A673 (cell line): ENCODE measurements around the gene SNX12. TPM values are rescaled to one million over a fixed set of nuclear protein-coding genes. Genes with fewer than 3 reads are reported as not detected.

Experiments
- BruUV-seq: library from RNA; stranded (reverse); fragments of 400-500 nt; replicated peaks from 2 replicates; lab custom pipeline; 2021; lab: Mats Ljungman, UMichigan
- CTCF ChIA-PET: fragments of 300-600 bp; sonication (Branson Sonifier 250); formaldehyde crosslinking; loops from one replicate; lab custom pipeline; 2022; ENCODE audit warnings: antibody characterized with exemption; lab: Charles Lee
- POLR2A ChIA-PET: fragments of 300-600 bp; sonication (Branson Sonifier 250); formaldehyde crosslinking; loops from one replicate; lab custom pipeline; 2022; ENCODE audit warnings: antibody characterized with exemption; ENCODE audit not compliant: low non-redundant PET; lab: Charles Lee
- DNase-seq: peaks from one replicate; pipeline ENCODE4 v3.0.0-alpha.2; 2015; ENCODE audit warnings: low spot score
- H3K27ac ChIP-seq: fragments of 200-600 bp; sonication (generic); 2 replicates; pipeline ENCODE4 v1.5.1; 2016; ENCODE audit warnings: mixed run types, low read depth, mild to moderate bottlenecking, mixed read lengths, antibody characterized with exemption, low read length; ENCODE audit not compliant: poor library complexity, severe bottlenecking
- H3K27me3 ChIP-seq: fragments of 200-600 bp; sonication (generic); replicated peaks from 2 replicates; pipeline ENCODE4 v1.6.1; 2017; ENCODE audit warnings: mixed run types, low read depth, mild to moderate bottlenecking, mixed read lengths, antibody characterized with exemption, low read length; ENCODE audit not compliant: insufficient read depth, poor library complexity
- H3K36me3 ChIP-seq: fragments of 200-600 bp; sonication (generic); 2 replicates; pipeline ENCODE4 v1.6.1; 2016; ENCODE audit warnings: mixed run types, mild to moderate bottlenecking, mixed read lengths, antibody characterized with exemption, low read length; ENCODE audit not compliant: insufficient read depth, poor library complexity, severe bottlenecking
- H3K4me1 ChIP-seq: fragments of 200-600 bp; sonication (generic); 2 replicates; pipeline ENCODE4 v1.6.1; 2017; ENCODE audit warnings: mixed run types, mild to moderate bottlenecking, mixed read lengths, antibody characterized with exemption, low read length; ENCODE audit not compliant: insufficient read depth, poor library complexity, severe bottlenecking
- H3K4me3 ChIP-seq: fragments of 200-600 bp; sonication (generic); 2 replicates; pipeline ENCODE4 v1.5.1; 2016; ENCODE audit warnings: low read depth, mixed run types, mild to moderate bottlenecking, mixed read lengths, low read length; ENCODE audit not compliant: poor library complexity, severe bottlenecking
- H3K9me3 ChIP-seq: fragments of 200-600 bp; sonication (generic); 2 replicates; pipeline ENCODE4 v1.6.1; 2016; ENCODE audit warnings: mixed run types, low read depth, mild to moderate bottlenecking, mixed read lengths, antibody characterized with exemption, low read length; ENCODE audit not compliant: poor library complexity, severe bottlenecking
- EZH2 ChIP-seq: fragments of 200-600 bp; sonication (generic); IDR thresholded peaks from 2 replicates; pipeline ENCODE4 v1.6.1; 2017; ENCODE audit warnings: borderline replicate concordance, low read depth, mild to moderate bottlenecking, mixed read lengths, antibody characterized with exemption, low read length; ENCODE audit not compliant: poor library complexity, severe bottlenecking
- intact Hi-C: fragments of 100-400 bp; cut with micrococcal nuclease; formaldehyde crosslinking; loops from one replicate; pipeline ENCODE4 v1.10.0; 2022; ENCODE audit not compliant: unreplicated experiment
- total RNA-seq: library from RNA; stranded (reverse); gene quantifications from 2 replicates; pipeline ENCODE4 v1.2.3, GENCODE V29; 2021
- TF ChIP-seq, protein P1 (sequence below): fragments of 300-800, 200-600 bp; sonication (generic); conservative IDR thresholded peaks from 2 replicates; pipeline ENCODE4 v1.5.1; 2017; ENCODE audit warnings: low read depth, mild to moderate bottlenecking, antibody characterized with exemption, low read length, moderate library complexity, mixed read lengths

SNX12 gene
- total RNA-seq, 1 experiment from 2014 or later, result 58.9 TPM

DNA sequence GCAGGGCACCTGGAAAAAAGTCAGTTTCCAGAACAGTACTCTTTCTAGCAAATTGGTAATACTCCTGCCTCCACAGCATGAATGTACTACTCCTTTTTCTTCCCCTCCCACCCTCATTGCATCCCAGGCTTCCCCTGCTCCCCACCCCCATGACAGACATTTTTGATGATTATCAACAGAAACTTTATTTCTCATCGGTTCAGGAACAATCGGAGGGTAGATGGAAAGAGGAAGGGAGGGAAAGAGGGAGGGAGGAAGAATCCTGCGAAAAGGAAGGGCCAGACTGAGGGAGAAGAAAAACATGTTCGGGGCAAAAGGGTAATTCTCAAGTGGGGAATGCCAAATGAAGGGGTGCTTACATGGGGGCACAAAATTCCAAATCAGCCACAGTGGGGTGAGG, 39.1 kb upstream of the SNX12 start:
- no TSS peak for BruUV-seq
- no peak for DNase-seq
- POLR2A ChIA-PET, result no interaction called here
- CTCF ChIA-PET, result no interaction called here
- Histone ChIP-seq H3K4me3 (no peak overlapping the region), H3K27ac (no peak overlapping the region), H3K9me3 (no peaks in the 10 kb centered on the region), H3K4me1 (peaks cover 11% of the 10 kb centered on the region), H3K36me3 (no peaks in the 10 kb centered on the region), H3K27me3 (no peaks in the 10 kb centered on the region)
- intact Hi-C loops, result no loop called here
- TF ChIP-seq, protein P1, sequence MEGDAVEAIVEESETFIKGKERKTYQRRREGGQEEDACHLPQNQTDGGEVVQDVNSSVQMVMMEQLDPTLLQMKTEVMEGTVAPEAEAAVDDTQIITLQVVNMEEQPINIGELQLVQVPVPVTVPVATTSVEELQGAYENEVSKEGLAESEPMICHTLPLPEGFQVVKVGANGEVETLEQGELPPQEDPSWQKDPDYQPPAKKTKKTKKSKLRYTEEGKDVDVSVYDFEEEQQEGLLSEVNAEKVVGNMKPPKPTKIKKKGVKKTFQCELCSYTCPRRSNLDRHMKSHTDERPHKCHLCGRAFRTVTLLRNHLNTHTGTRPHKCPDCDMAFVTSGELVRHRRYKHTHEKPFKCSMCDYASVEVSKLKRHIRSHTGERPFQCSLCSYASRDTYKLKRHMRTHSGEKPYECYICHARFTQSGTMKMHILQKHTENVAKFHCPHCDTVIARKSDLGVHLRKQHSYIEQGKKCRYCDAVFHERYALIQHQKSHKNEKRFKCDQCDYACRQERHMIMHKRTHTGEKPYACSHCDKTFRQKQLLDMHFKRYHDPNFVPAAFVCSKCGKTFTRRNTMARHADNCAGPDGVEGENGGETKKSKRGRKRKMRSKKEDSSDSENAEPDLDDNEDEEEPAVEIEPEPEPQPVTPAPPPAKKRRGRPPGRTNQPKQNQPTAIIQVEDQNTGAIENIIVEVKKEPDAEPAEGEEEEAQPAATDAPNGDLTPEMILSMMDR, result no peak
- no peak for TF ChIP-seq EZH2

DNA sequence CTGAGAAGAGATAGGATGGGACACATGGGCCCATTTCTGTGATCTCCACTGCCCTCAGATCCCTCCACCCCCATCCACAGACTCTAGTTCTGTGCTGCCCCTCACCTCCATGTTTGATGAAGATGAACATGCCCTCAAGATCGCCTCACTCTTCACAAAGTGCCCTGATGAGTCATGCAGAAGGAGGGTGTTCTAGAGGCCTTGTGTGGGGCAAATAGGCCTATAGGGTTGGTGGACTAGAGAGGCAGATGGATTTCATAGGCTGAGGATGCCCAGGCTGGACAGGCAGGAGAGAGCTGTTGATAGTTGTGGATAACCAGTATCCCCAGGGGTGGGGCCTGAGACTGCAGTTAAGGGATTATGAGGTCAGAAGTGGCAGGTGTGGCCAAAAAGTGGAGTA, 38.3 kb upstream of the SNX12 start, which contains the start of gene CXorf65:
Gene CXorf65 (minus strand): TSS at position 314 of the 400 bp plus-strand sequence. CDS start 184 bp downstream, at position 130.
- no peak within 1 kb of the TSS for H3K4me3 ChIP-seq
- no peak for TF ChIP-seq EZH2
- no TSS peak for BruUV-seq
- H3K36me3 ChIP-seq, result no peaks in the 10 kb centered on the region
- intact Hi-C loops, result no loop called here
- CTCF ChIA-PET, result no interaction called here
- no peaks in the 10 kb centered on the region for H3K9me3 ChIP-seq
- H3K4me1 ChIP-seq, result peaks cover 11% of the 10 kb centered on the region
- H3K27ac ChIP-seq, result no peak within 1 kb of the TSS
- H3K27me3 ChIP-seq, result no peaks in the 10 kb centered on the region
- POLR2A ChIA-PET, result no interaction called here
- no peak for DNase-seq

DNA sequence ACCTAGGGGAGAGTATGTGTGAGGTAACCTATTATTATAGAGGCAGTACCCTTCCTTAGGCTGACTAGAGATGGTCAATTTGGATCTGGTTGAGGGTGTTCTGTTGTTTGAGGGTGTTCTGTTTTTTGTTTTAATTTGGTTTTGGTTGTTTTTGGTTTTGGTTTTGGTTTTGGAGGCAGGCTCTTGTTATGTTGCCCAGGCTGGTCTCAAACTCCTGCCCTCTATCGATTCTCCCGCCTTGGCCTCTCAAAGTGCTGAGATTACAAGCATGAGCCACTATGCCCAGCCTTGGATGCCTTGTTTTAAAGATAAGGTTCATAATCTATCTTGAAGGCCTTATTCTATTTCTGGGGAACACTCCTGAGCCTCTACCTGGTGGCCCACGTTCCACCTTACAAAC, 37.5 kb upstream of the SNX12 start:
- CTCF ChIA-PET, result no interaction called here
- DNase-seq, result no peak
- POLR2A ChIA-PET, result no interaction called here
- intact Hi-C loops, result no loop called here
- peaks cover 11% of the 10 kb centered on the region for H3K4me1 ChIP-seq
- no peaks in the 10 kb centered on the region for H3K9me3 ChIP-seq
- no peaks in the 10 kb centered on the region for H3K27me3 ChIP-seq
- no peak overlapping the region for H3K4me3 ChIP-seq
- BruUV-seq, result no TSS peak
- TF ChIP-seq, protein P1, result no peak
- no peak for TF ChIP-seq EZH2
- no peaks in the 10 kb centered on the region for H3K36me3 ChIP-seq
- H3K27ac ChIP-seq, result no peak overlapping the region
